HG03439 (cell line): Measurements from ENCODE around the gene MAP3K21.

Source experiments
- ATAC-seq: cut with Tn5 transposase; IDR thresholded peaks from one replicate; pipeline ENCODE4 v1.9.1; 2021; ENCODE audit warnings: mild to moderate bottlenecking, moderate library complexity; ENCODE audit not compliant: unreplicated experiment

MAP3K21 gene

GRCh38 chr1:233432916-233433315 lies 105.4 kb downstream of the MAP3K21 start:
- no peak for ATAC-seq

DNA sequence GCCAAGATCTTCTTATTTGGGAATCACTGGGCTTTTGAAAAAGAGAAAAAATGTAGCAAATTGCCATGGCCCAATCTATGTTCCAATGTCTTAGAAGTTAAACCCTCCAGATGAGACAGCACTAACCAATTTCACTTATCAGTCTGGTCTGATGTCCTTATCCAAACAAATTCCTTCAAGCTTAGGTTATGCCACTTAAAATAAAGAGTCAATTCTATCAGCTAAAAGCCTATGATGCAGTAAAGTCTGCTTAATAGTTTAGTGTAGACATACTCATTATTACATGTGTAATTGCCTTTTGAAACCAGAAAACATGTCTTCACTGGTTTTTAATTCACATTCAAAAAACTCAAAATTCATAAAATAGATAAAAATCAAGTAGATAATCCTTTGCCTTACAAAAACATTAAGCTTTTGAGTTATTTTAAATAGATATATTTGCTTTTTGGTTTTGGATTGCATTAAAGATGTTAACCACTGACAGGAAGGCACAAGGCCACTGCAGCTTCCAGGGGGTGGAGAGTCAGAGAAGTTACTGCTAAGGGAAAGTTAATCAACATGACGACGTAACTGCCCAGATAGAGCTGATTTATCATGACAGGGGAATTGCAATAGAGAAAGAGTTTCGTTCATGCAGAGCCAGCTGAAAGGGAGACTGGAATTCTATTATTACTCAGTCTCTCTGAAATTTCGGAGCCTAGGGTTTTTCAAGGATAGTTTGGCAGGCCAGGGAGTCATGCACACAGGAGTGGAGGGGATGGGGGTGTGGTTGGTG lies 106.1 kb downstream of the MAP3K21 start:
- no peak for ATAC-seq
